Psoas muscle (tissue), 8 donors: ENCODE results near the gene LRP1. TPM values are rescaled to one million over a fixed set of nuclear protein-coding genes. Genes with fewer than 3 reads are reported as not detected.
A peak's percentile ranks its signal among the peaks of the same experiment; 100 is the strongest.

Source experiments
- ATAC-seq, 4 donors: fragments of 200-7000 bp; cut with Tn5 transposase; one replicate each; pipeline ENCODE4 v1.9.1; 2020; ENCODE audit warnings: moderate library complexity in 3 of 4, mild to moderate bottlenecking in 2 of 4
- DNase-seq, 2 donors: peaks; one replicate each; pipeline ENCODE4 v3.0.0-alpha.2; 2020
- H3K27ac ChIP-seq: fragments of 200-600 bp; one replicate; pipeline ENCODE4 v1.8.0; 2022
- H3K27me3 ChIP-seq, 3 donors: fragments of 200-600 bp in 1 of 3; one replicate each; pipeline versions ENCODE4 v1.6.1 to v1.8.0; 2013 to 2022; ENCODE audit warnings: low read length in 2 of 3, mild to moderate bottlenecking in 2 of 3, moderate library complexity in 1 of 3; ENCODE audit not compliant: insufficient read depth in 3 of 3
- H3K36me3 ChIP-seq, 2 donors: fragments of 200-600 bp in 1 of 2; one replicate each; pipeline versions ENCODE4 v1.6.1 to v1.8.0; 2013 to 2022; ENCODE audit warnings: low read depth in 1 of 2, mild to moderate bottlenecking in 1 of 2, moderate library complexity in 1 of 2; ENCODE audit not compliant: insufficient read depth in 1 of 2
- H3K4me1 ChIP-seq: fragments of 200-600 bp; one replicate; pipeline ENCODE4 v1.8.0; 2022
- H3K4me3 ChIP-seq: fragments of 200-600 bp; one replicate; pipeline ENCODE4 v1.8.0; 2022; ENCODE audit warnings: mild to moderate bottlenecking
- H3K9me3 ChIP-seq: fragments of 200-600 bp; one replicate; pipeline ENCODE4 v1.8.0; 2022
- WGBS, 3 donors: extraction: QIAGEN DNeasy Blood & Tissue Kit; methylation state at CpG; one replicate each; pipeline versions ENCODE4 v1.1.6 to v1.1.7; 2013; 5-methylcytosine and 5-hydroxymethylcytosine counted together
- intact Hi-C, 2 donors: fragments of 100-400 bp; cut with DNase I; formaldehyde crosslinking; loops; one replicate each; pipeline versions ENCODE4 v1.11.0 to v1.14.2; 2022
- polyA plus RNA-seq, 3 donors: library from polyadenylated mRNA; stranded (reverse); fragments of 200-250 nt; gene quantifications; one replicate each; pipeline ENCODE4 v1.2.3, GENCODE V29; 2013
- total RNA-seq, 4 donors: library from RNA; stranded (reverse); fragmentation: NEBNext Ultra II Directional in 2 of 4; extraction: Animal tissue kit (Norgen Biotek cat#: 25700) in 2 of 4; gene quantifications; one replicate each; pipeline versions ENCODE4 v1.2.1 to v1.2.4, GENCODE V29; 2021 to 2023
- TF ChIP-seq, protein P1 (sequence below): fragments of 200-600 bp; IDR thresholded peaks from one replicate; pipeline ENCODE4 v1.8.0; 2022; ENCODE audit warnings: antibody characterized with exemption
- donor health status: healthy with polysubstance abuse.
- donor health status: DM: no; HTN: no; CAD: no; lungs with moderate emphysema.
- donor health status: Bipolar disorder and iron deficiency.
- donor health status: healthy.
- donor health status: DM: yes; HTN: yes; CAD: no.
- donor health status: DM: no; HTN: no; CAD: no.
- donor health status: DM: no; HTN: no; CAD: no.
- donor health status: DM: yes; HTN: yes; CAD: no.

Gene LRP1
- total and polyA plus RNA-seq, 7 donors, result 10.7 to 50.6 (median 33.1) TPM

DNA sequence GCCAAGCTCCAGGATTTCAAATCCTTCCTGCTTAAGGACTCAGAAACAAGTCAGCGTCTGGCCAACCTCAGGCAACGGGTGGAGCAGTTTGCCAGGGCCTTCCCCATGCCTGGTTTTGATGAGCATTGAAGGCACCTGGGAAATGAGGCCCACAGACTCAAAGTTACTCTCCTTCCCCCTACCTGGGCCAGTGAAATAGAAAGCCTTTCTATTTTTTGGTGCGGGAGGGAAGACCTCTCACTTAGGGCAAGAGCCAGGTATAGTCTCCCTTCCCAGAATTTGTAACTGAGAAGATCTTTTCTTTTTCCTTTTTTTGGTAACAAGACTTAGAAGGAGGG is 105.9 kb downstream of the LRP1 start:
- H3K27me3 ChIP-seq, result peaks cover 0 to 21% (median 0%) of the 10 kb centered on the region in 3 donors
- H3K4me3 ChIP-seq, result no peak overlapping the region
- intact Hi-C loops, result no loop called here
- H3K36me3 ChIP-seq, result peaks cover 7 to 42% of the 10 kb centered on the region in 2 donors
- no peaks in the 10 kb centered on the region for H3K9me3 ChIP-seq
- TF ChIP-seq, protein P1, sequence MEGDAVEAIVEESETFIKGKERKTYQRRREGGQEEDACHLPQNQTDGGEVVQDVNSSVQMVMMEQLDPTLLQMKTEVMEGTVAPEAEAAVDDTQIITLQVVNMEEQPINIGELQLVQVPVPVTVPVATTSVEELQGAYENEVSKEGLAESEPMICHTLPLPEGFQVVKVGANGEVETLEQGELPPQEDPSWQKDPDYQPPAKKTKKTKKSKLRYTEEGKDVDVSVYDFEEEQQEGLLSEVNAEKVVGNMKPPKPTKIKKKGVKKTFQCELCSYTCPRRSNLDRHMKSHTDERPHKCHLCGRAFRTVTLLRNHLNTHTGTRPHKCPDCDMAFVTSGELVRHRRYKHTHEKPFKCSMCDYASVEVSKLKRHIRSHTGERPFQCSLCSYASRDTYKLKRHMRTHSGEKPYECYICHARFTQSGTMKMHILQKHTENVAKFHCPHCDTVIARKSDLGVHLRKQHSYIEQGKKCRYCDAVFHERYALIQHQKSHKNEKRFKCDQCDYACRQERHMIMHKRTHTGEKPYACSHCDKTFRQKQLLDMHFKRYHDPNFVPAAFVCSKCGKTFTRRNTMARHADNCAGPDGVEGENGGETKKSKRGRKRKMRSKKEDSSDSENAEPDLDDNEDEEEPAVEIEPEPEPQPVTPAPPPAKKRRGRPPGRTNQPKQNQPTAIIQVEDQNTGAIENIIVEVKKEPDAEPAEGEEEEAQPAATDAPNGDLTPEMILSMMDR, result no peak
- peak overlapping the region; percentile 36 for H3K27ac ChIP-seq
- 83 to 88% (median 85%) methylated on average over 3 of the region's 3 CpGs for WGBS, 3 donors
- H3K4me1 ChIP-seq, result peaks cover 18% of the 10 kb centered on the region
- DNase-seq (no peak), ATAC-seq (no peak)

DNA sequence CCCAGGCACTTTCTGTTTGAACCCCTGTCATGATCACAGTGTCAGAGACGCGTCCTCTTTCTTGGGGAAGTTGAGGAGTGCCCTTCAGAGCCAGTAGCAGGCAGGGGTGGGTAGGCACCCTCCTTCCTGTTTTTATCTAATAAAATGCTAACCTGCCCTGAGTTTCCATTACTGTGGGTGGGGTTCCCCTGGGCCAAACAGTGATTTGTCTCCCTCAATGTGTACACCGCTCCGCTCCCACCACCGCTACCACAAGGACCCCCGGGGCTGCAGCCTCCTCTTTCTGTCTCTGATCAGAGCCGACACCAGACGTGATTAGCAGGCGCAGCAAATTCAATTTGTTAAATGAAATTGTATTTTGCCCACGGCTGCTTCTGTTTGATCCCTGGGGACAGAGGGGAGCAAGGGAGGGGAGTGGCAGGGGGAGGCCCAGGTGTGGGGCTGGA is 106.3 kb downstream of the LRP1 start:
- DNase-seq, result no peak
- peak overlapping the region; percentile 36 for H3K27ac ChIP-seq
- peaks cover 21% of the 10 kb centered on the region for H3K4me1 ChIP-seq

DNA sequence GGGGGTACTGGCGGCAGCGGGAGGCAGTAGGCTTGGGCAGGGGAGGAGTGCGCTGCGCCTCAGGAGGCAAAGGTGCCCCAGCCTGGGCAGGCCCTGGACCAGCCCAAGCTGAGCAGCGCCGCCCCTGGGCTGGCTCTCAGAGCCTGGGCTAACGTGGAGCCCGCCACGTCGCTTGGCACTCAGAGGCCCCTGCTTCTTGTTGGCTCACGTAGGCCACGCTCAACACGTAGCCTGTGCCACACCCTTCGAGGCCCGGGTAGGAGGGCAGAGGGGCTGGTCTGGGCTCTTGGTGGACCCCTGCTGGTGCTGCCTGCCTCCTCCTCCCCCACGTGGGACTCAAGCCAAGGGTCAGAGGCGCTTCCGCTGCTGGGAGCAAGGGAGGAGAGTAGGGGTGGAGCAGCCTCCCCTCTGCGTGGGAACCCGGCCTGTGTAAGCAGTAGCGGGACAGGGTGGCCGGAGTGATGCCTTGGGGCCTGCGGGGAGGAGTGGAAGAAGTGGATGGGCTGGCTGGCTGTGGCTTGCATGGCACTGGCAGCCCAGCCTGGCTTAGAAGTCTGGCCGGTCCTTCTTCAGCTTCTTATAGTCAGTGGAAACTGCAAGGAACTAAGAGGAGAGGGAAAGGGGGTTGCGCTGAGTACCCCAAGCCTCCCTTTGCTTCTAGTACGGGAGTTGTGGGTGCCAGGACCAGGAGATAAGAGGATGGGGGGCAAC is 106.9 kb downstream of the LRP1 start:
- H3K4me1 ChIP-seq, result peaks cover 26% of the 10 kb centered on the region
- H3K4me3 ChIP-seq, result peak overlapping the region; percentile 45

More for the DNA sequence above, 106.3 kb downstream of the LRP1 start:
- WGBS, 3 donors, result 80 to 84% (median 83%) methylated on average over 10 of the region's 10 CpGs
- H3K4me3 ChIP-seq, result no peak overlapping the region
- TF ChIP-seq, protein P1, result no peak
- peaks cover 7 to 42% of the 10 kb centered on the region in 2 donors for H3K36me3 ChIP-seq
- H3K27me3 ChIP-seq, result peaks cover 0 to 21% (median 0%) of the 10 kb centered on the region in 3 donors
- no peaks in the 10 kb centered on the region for H3K9me3 ChIP-seq
- intact Hi-C loops, result no loop called here
- ATAC-seq, result no peak

DNA sequence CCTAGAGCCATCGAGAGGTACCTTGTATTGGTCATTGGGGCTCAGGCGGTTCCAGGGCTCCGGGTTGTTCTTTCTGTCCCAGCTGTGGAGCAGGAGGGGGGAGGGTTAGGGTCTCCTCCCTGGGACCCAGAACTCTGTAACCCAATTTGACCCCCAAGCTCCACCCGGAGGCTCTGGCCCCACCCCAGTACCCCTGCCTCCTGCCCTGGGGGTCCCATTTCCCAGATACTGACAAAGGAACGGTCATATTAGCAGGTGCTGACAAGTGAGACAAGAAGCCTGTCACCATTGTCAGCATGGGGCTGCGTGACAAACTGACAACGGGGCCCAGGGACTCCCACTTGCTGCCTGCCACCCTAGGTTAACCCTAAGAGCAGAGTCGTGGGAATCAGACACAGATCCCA is 107.4 kb downstream of the LRP1 start:
- TF ChIP-seq, protein P1, result no peak
- DNase-seq (peak in 1 of 2 donors; percentile 42), ATAC-seq (no peak)
- peaks cover 26% of the 10 kb centered on the region for H3K4me1 ChIP-seq
- H3K36me3 ChIP-seq, result peaks cover 7 to 42% of the 10 kb centered on the region in 2 donors
- H3K27me3 ChIP-seq, result peaks cover 0 to 21% (median 0%) of the 10 kb centered on the region in 3 donors
- 60 to 69% (median 63%) methylated on average over 8 of the region's 8 CpGs for WGBS, 3 donors
- peak overlapping the region; percentile 53 for H3K27ac ChIP-seq
- no peaks in the 10 kb centered on the region for H3K9me3 ChIP-seq
- peak overlapping the region; percentile 45 for H3K4me3 ChIP-seq
- intact Hi-C loops, result loop anchor here in 1 of 2 donors (2.0 kb wide), 1 partner anchor 21 kb away; no protein-coding TSS in a partner anchor

More for the DNA sequence above, 106.9 kb downstream of the LRP1 start:
- 63 to 69% (median 68%) methylated on average over 24 to 26 of the region's 26 CpGs for WGBS, 3 donors
- Histone ChIP-seq H3K27ac (peak overlapping the region; percentile 53), H3K9me3 (no peaks in the 10 kb centered on the region), H3K36me3 (peaks cover 7 to 42% of the 10 kb centered on the region in 2 donors), H3K27me3 (peaks cover 0 to 21% (median 0%) of the 10 kb centered on the region in 3 donors)
- peak; percentile 53 to 72 for DNase-seq
- TF ChIP-seq, protein P1, result no peak
- intact Hi-C loops, result no loop called here
- no peak for ATAC-seq
